ENCODE measurements around the gene MAPKAP1. TPM values are rescaled to one million over a fixed set of nuclear protein-coding genes. Genes with fewer than 3 reads are reported as not detected.

MAPKAP1 gene
- 61.9 and 74.6 TPM in 2 replicates for total RNA-seq
- long read RNA-seq, partial matches to known transcripts = 9 of 18 reads
- long read RNA-seq, other reads (novel, unspliced or antisense) = 3 of 18 reads

DNA sequence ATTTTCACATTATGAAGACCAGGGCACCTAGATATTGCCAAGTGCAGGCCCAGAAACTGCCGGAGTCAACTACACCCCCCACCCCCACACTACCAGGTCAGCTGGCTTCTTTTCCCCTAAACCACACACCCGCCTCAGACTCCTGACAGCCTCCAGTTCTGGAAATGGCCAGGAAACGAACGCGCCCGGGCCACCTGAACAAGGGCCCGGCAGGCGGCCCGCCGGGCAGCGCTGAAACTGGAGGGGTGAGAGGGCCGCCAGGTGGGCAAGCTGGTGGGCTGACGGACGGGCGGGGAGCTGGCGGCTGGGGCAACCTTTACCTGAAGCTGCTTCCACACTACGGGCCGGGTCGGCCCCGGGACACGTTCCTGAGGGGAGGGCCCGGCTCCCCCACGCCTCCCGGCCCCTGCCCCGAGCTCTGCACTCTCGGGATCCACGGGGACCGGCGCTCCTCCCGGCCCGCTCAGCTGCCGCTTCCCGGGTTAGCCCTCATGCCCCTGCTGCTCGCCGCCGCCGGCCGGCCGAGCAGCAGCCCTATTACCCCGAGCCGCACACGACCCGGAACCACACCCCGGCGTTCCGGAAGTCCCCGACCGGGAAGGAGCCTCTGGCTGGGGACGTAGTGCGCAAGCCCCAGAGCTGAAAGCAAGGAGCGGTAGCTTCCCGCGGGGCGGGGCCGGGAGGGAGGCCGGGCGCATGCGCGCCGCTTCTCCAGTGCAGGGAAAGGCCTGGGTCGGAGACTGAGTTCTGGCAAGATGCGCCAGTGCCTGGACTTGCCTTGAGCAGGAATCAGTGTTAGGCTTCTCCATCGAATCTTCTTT, at the start of gene MAPKAP1:
Gene MAPKAP1, minus strand, starts transcription at position 558 of the 821 bp plus-strand sequence. CDS start 34,634 bp downstream, outside the sequence.
- Mint-ChIP-seq H3K27ac (peak within 1 kb of the TSS; percentile 90), H3K9me3 (ENCODE audit: low read depth) (no peaks in the 10 kb centered on the region), H3K4me3 (ENCODE audit: low read depth) (peak within 1 kb of the TSS; percentile 81), H3K36me3 (ENCODE audit: insufficient read depth) (no peaks in the 10 kb centered on the region), H3K27me3 (peaks cover 3% of the 10 kb centered on the region), H3K4me1 (ENCODE audit: low read depth) (peaks cover 13% of the 10 kb centered on the region)
- TF ChIP-seq, protein P1, sequence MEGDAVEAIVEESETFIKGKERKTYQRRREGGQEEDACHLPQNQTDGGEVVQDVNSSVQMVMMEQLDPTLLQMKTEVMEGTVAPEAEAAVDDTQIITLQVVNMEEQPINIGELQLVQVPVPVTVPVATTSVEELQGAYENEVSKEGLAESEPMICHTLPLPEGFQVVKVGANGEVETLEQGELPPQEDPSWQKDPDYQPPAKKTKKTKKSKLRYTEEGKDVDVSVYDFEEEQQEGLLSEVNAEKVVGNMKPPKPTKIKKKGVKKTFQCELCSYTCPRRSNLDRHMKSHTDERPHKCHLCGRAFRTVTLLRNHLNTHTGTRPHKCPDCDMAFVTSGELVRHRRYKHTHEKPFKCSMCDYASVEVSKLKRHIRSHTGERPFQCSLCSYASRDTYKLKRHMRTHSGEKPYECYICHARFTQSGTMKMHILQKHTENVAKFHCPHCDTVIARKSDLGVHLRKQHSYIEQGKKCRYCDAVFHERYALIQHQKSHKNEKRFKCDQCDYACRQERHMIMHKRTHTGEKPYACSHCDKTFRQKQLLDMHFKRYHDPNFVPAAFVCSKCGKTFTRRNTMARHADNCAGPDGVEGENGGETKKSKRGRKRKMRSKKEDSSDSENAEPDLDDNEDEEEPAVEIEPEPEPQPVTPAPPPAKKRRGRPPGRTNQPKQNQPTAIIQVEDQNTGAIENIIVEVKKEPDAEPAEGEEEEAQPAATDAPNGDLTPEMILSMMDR (IDR thresholded peaks at IDR 0.05; ENCODE audit: unreplicated experiment) = no peak
- peak; percentile 93 for DNase-seq (ENCODE audit: low spot score, unreplicated experiment)

DNA sequence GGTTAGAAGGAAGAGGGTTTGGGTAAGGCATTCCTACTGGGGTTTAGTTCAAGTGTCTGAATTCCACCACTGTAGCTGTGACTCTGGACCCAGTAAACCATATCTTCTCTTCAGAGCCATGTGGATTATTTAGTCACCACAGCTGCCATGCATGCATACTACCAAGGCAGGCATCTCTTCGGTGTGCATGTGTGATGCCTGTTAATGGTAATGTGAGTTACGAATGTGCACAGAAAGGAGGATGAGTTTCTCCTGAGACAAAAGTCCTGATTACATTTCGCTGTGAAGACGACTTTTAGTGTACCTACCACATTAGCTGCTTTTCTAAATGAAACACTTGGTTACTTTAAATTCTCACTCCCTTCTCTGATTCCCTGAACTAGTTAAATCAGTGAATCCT, 49.5 kb upstream of the MAPKAP1 start:
- H3K36me3 Mint-ChIP-seq (ENCODE audit: insufficient read depth) = no peaks in the 10 kb centered on the region
- H3K27ac Mint-ChIP-seq = no peak overlapping the region

DNA sequence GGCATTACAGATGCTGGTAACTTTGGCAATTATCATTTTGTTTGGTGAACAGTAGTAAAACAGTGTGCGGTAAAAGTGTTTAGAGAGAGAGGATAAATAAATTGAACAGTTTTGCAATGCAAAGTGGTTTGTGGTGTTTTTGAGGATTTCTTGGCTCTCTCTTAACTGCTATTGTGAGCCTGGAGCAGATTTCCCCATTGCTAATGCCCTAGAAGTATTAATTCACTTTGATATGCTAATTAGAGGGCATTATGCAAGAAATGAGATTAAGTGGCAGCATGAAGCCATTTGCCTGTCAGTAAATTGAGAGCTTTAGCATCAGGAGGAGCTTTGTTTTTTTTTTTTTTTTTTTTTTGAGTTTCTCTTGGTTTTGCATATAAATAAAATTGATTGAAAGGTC, 48.3 kb upstream of the MAPKAP1 start:
- no peak overlapping the region for H3K27ac Mint-ChIP-seq
- no peak overlapping the region for H3K4me3 Mint-ChIP-seq (ENCODE audit: low read depth)
- H3K4me1 Mint-ChIP-seq (ENCODE audit: low read depth) = peaks cover 47% of the 10 kb centered on the region
- H3K27me3 Mint-ChIP-seq = no peaks in the 10 kb centered on the region
- no peaks in the 10 kb centered on the region for H3K9me3 Mint-ChIP-seq (ENCODE audit: low read depth)
- no peak for DNase-seq (ENCODE audit: low spot score, unreplicated experiment)
- TF ChIP-seq, protein P1 (IDR thresholded peaks at IDR 0.05; ENCODE audit: unreplicated experiment) = no peak
- H3K36me3 Mint-ChIP-seq (ENCODE audit: insufficient read depth) = no peaks in the 10 kb centered on the region

More for the DNA sequence above, 49.5 kb upstream of the MAPKAP1 start:
- H3K27me3 Mint-ChIP-seq = no peaks in the 10 kb centered on the region
- TF ChIP-seq, protein P1 (IDR thresholded peaks at IDR 0.05; ENCODE audit: unreplicated experiment) = no peak
- no peak for DNase-seq (ENCODE audit: low spot score, unreplicated experiment)
- no peaks in the 10 kb centered on the region for H3K9me3 Mint-ChIP-seq (ENCODE audit: low read depth)
- H3K4me1 Mint-ChIP-seq (ENCODE audit: low read depth) = peaks cover 45% of the 10 kb centered on the region
- H3K4me3 Mint-ChIP-seq (ENCODE audit: low read depth) = no peak overlapping the region

DNA sequence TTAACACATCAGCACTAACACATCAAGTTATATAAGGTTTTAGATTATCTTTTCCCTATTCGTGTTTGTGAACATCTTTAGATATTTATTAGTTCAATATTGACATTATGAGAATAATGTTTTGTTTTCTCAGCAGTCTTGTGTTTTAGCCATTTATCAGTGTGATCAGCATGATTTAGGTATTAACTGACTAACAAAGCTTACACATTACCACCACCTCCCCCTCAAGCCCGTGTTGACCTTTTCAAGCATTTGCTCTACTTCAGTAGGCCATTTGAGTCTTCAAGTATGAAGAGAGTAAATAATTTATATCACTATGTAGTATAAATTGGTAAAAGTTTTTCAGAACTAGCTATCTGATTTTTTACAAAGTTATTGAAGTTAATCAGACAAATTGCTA, 47.1 kb upstream of the MAPKAP1 start:
- Mint-ChIP-seq H3K9me3 (ENCODE audit: low read depth) (no peaks in the 10 kb centered on the region), H3K27me3 (no peaks in the 10 kb centered on the region), H3K36me3 (ENCODE audit: insufficient read depth) (no peaks in the 10 kb centered on the region), H3K27ac (no peak overlapping the region), H3K4me3 (ENCODE audit: low read depth) (no peak overlapping the region), H3K4me1 (ENCODE audit: low read depth) (peaks cover 48% of the 10 kb centered on the region)
- no peak for DNase-seq (ENCODE audit: low spot score, unreplicated experiment)
- TF ChIP-seq, protein P1 (IDR thresholded peaks at IDR 0.05; ENCODE audit: unreplicated experiment) = no peak

DNA sequence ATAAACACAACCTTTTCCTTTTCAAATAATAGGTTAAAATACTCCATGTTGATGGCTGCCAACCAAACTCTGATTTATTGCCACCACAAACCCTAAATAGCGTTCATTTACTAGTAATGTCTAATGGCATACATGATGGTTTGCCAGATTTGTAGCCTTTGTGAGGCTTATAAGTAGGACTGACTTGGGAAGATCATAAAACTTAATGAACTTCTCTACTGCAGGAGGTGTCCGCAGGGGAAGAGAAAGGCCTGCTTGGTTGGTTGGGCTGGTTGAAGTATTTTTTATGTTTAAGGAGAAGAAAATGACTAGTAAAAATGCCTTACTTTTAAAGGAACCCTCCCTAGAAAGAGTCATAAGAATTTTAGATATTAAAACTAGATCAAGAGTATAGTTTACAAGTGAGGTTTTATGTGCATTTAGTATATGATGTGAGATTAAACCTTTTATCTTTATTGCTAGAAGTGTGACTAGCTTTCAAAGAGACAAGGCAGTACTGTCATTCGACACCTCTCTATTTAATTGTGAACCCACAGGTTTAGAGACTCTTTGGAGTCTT, 45.1 kb upstream of the MAPKAP1 start:
- peaks cover 43% of the 10 kb centered on the region for H3K4me1 Mint-ChIP-seq (ENCODE audit: low read depth)
- H3K4me3 Mint-ChIP-seq (ENCODE audit: low read depth) = no peak overlapping the region
- H3K9me3 Mint-ChIP-seq (ENCODE audit: low read depth) = no peaks in the 10 kb centered on the region
- peak overlapping the region; percentile 37 for H3K27ac Mint-ChIP-seq
- DNase-seq (ENCODE audit: low spot score, unreplicated experiment) = no peak
- no peaks in the 10 kb centered on the region for H3K27me3 Mint-ChIP-seq
- TF ChIP-seq, protein P1 (IDR thresholded peaks at IDR 0.05; ENCODE audit: unreplicated experiment) = no peak
- H3K36me3 Mint-ChIP-seq (ENCODE audit: insufficient read depth) = no peaks in the 10 kb centered on the region

Measured in progenitor cell of endocrine pancreas (in vitro differentiated cells).